Liver (tissue), 9 donors: Measurements from ENCODE around the gene PLCB3. TPM values are rescaled to one million over a fixed set of nuclear protein-coding genes. Genes with fewer than 3 reads are reported as not detected.

Source experiments
- DNase-seq: peaks from one replicate; pipeline ENCODE4 v3.0.0-alpha.2; 2017; ENCODE audit warnings: low spot score
- H3K27ac ChIP-seq, 2 donors: one replicate each; pipeline ENCODE4 v1.7.0; 2013; ENCODE audit warnings: inconsistent platforms in 2 of 2, low read length in 2 of 2, control low read depth in 1 of 2, low read depth in 1 of 2, mild to moderate bottlenecking in 1 of 2
- H3K27me3 ChIP-seq, 4 donors: one replicate each; pipeline versions ENCODE4 v1.6.1 to v1.7.0; 2013; ENCODE audit warnings: low read length in 3 of 4, inconsistent platforms in 1 of 4, mild to moderate bottlenecking in 1 of 4, moderate library complexity in 1 of 4; ENCODE audit not compliant: control insufficient read depth in 4 of 4, insufficient read depth in 4 of 4
- H3K36me3 ChIP-seq, 4 donors: one replicate each; pipeline versions ENCODE4 v1.6.1 to v1.7.0; 2013; ENCODE audit warnings: low read length in 3 of 4, mild to moderate bottlenecking in 3 of 4, low read depth in 1 of 4, moderate library complexity in 1 of 4; ENCODE audit not compliant: control insufficient read depth in 4 of 4, insufficient read depth in 3 of 4
- H3K4me1 ChIP-seq, 4 donors: one replicate each; pipeline versions ENCODE4 v1.6.1 to v1.7.0; 2013; ENCODE audit warnings: low read length in 3 of 4, mild to moderate bottlenecking in 3 of 4, moderate library complexity in 1 of 4; ENCODE audit not compliant: control insufficient read depth in 4 of 4, insufficient read depth in 4 of 4
- H3K4me3 ChIP-seq, 3 donors: one replicate each; pipeline versions ENCODE4 v1.6.1 to v1.7.0; 2013; ENCODE audit warnings: low read length in 3 of 3, control low read depth in 1 of 3, low read depth in 1 of 3, mild to moderate bottlenecking in 1 of 3
- H3K9ac ChIP-seq, 2 donors: one replicate each; pipeline ENCODE4 v1.7.0; 2013; ENCODE audit warnings: low read length in 2 of 2, mild to moderate bottlenecking in 2 of 2, moderate library complexity in 2 of 2, control low read depth in 1 of 2, low read depth in 1 of 2
- H3K9me3 ChIP-seq, 4 donors: one replicate each; pipeline versions ENCODE4 v1.6.1 to v1.7.0; 2013; ENCODE audit warnings: low read length in 3 of 4; ENCODE audit not compliant: control insufficient read depth in 4 of 4
- EGR1 ChIP-seq, 2 donors: IDR thresholded peaks; 2 replicates each; pipeline ENCODE4 v1.6.1; 2016 to 2018; ENCODE audit warnings: antibody characterized with exemption in 2 of 2, low read depth in 2 of 2
- FOXA1 ChIP-seq: IDR thresholded peaks from 2 replicates; pipeline ENCODE4 v1.6.1; 2016; ENCODE audit warnings: antibody characterized with exemption
- FOXA2 ChIP-seq: IDR thresholded peaks from 2 replicates; pipeline ENCODE4 v1.6.1; 2016; ENCODE audit warnings: antibody characterized with exemption
- GABPA ChIP-seq, 2 donors: IDR thresholded peaks in 1 of 2; conservative IDR thresholded peaks in 1 of 2; 2 replicates each; pipeline ENCODE4 v1.6.1; 2016; ENCODE audit warnings: antibody characterized with exemption in 2 of 2, mild to moderate bottlenecking in 1 of 2, moderate library complexity in 1 of 2
- HNF4G ChIP-seq: IDR thresholded peaks from 2 replicates; pipeline ENCODE4 v1.6.1; 2016; ENCODE audit warnings: antibody characterized with exemption
- JUND ChIP-seq, 2 donors: IDR thresholded peaks; 2 replicates each; pipeline ENCODE4 v1.6.1; 2016; ENCODE audit warnings: antibody characterized with exemption in 2 of 2
- NR2F2 ChIP-seq: IDR thresholded peaks from 2 replicates; pipeline ENCODE4 v1.6.1; 2016; ENCODE audit warnings: antibody characterized with exemption
- RAD21 ChIP-seq, 2 donors: IDR thresholded peaks; 2 replicates each; pipeline ENCODE4 v1.6.1; 2016; ENCODE audit warnings: antibody characterized with exemption in 2 of 2, mild to moderate bottlenecking in 2 of 2
- RXRA ChIP-seq, 2 donors: IDR thresholded peaks; 2 replicates each; pipeline ENCODE4 v1.6.1; 2017 to 2018; ENCODE audit warnings: antibody characterized with exemption in 2 of 2, mild to moderate bottlenecking in 1 of 2
- SP1 ChIP-seq: IDR thresholded peaks from 2 replicates; pipeline ENCODE4 v1.6.1; 2018; ENCODE audit warnings: antibody characterized with exemption, mild to moderate bottlenecking
- TAF1 ChIP-seq: conservative IDR thresholded peaks from 2 replicates; pipeline ENCODE4 v1.6.1; 2016; ENCODE audit warnings: antibody characterized with exemption, mild to moderate bottlenecking
- YY1 ChIP-seq: IDR thresholded peaks from 2 replicates; pipeline ENCODE4 v1.6.1; 2016; ENCODE audit warnings: antibody characterized with exemption, mild to moderate bottlenecking
- WGBS: extraction: QIAGEN DNeasy Blood & Tissue Kit; methylation state at CpG from one replicate; pipeline ENCODE4 v1.1.7; 2013; 5-methylcytosine and 5-hydroxymethylcytosine counted together
- polyA plus RNA-seq, 2 donors: library from polyadenylated mRNA; stranded (reverse) in 1 of 2; unstranded in 1 of 2; fragments of 200-250 nt in 1 of 2; fragments of >200 nt in 1 of 2; fragmentation: Nextera tagmentation in 1 of 2; extraction: Ambion mirVana in 1 of 2; gene quantifications; one replicate each; pipeline versions ENCODE4 v1.2.1 to v1.2.3, GENCODE V29; 2013 to 2015
- total RNA-seq, 2 donors: library from RNA; depleted of rRNA; stranded (reverse); fragments of >200 nt; gene quantifications; one replicate each; pipeline ENCODE4 v1.2.3, GENCODE V29; 2014
- TF ChIP-seq, protein P1 (sequence below): fragments of 150-350 bp; IDR thresholded peaks from 2 replicates; pipeline ENCODE4 v1.5.1; 2017; ENCODE audit warnings: improper control_type of control experiment, low read depth, low read length; ENCODE audit not compliant: missing input control
- TF ChIP-seq, protein P2 (sequence below): IDR thresholded peaks from 2 replicates; pipeline ENCODE4 v1.6.1; 2016; ENCODE audit warnings: antibody characterized with exemption
- TF ChIP-seq, protein P3 (sequence below): IDR thresholded peaks from 2 replicates; pipeline ENCODE4 v1.6.1; 2016; ENCODE audit warnings: antibody characterized with exemption, mild to moderate bottlenecking
- TF ChIP-seq, protein P4 (sequence below): IDR thresholded peaks from 2 replicates; pipeline ENCODE4 v1.6.1; 2016; ENCODE audit warnings: antibody characterized with exemption
- donor health status: healthy.
- donor health status: healthy.
- donor health status: healthy.
- donor health status: healthy.
- donor health status: healthy.

Gene PLCB3
- total and polyA plus RNA-seq, 4 donors, result 0.79 to 8.5 (median 5.4) TPM

DNA sequence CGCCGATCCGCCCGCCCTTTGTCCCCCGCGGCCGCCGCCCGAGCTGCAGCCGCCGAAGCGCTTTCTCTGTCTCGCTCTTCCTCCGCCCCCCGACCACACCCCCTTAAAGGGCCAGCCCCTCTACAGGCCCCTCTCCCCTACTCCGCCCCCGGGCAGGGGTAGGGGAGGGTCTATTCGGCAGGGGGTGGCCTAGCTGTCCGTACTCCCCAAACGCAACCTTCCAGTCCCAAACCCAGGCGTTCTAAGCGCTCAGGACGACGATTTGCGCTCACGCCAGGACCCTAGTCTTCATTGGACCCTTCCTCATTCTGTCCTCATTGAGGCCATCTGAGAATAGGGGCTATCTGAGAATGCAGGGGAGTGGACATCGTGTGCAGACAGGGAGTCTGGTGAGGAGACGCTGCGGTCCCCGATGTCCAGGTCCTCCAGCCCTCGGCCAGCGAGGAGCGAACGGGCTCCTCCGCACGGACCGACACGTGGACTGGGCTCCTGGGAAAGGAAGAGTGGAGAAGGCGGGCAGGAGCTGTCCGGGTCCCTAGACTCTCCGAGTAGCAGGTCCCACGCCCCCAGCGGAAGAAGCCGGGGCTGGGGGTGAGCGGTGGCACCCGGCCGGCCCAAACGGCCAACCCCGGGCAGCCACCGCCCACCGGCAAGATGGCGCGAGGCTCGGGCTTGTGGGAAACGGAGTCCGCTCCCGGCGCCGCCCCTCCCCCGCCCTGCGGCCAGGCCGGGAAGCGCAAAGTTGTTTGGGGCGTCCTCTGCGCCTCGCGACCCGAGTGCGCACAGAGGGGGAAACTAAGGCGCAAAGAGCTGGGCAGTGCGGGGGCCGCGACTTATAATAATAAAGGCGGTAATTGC is 4.2 kb upstream of the PLCB3 start, which contains the start of gene PPP1R14B:
Gene PPP1R14B (minus strand): TSS at position 73 of the 858 bp plus-strand sequence. CDS start 270 bp downstream, outside the sequence.
- Histone ChIP-seq H3K36me3 (peaks cover 0 to 6% (median 4%) of the 10 kb centered on the region in 4 donors), H3K4me3 (peak within 1 kb of the TSS; percentile 74 to 96 (median 92)), H3K9me3 (no peaks in the 10 kb centered on the region), H3K9ac (peak within 1 kb of the TSS; percentile 75 to 76), H3K4me1 (peaks cover 17 to 73% (median 55%) of the 10 kb centered on the region in 4 donors), H3K27ac (peak within 1 kb of the TSS; percentile 95 to 97), H3K27me3 (no peaks in the 10 kb centered on the region)
- under 1% methylated on average over 74 of the region's 74 CpGs for WGBS
- peak; percentile 88 for DNase-seq
- TF ChIP-seq, protein P1, sequence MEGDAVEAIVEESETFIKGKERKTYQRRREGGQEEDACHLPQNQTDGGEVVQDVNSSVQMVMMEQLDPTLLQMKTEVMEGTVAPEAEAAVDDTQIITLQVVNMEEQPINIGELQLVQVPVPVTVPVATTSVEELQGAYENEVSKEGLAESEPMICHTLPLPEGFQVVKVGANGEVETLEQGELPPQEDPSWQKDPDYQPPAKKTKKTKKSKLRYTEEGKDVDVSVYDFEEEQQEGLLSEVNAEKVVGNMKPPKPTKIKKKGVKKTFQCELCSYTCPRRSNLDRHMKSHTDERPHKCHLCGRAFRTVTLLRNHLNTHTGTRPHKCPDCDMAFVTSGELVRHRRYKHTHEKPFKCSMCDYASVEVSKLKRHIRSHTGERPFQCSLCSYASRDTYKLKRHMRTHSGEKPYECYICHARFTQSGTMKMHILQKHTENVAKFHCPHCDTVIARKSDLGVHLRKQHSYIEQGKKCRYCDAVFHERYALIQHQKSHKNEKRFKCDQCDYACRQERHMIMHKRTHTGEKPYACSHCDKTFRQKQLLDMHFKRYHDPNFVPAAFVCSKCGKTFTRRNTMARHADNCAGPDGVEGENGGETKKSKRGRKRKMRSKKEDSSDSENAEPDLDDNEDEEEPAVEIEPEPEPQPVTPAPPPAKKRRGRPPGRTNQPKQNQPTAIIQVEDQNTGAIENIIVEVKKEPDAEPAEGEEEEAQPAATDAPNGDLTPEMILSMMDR, result peak; percentile 9
- TF ChIP-seq RXRA (IDR thresholded peaks at IDR 0.05) (no peak), JUND (IDR thresholded peaks at IDR 0.05) (no peak), EGR1 (IDR thresholded peaks at IDR 0.05; ENCODE audit: low read depth in 2 of 2) (no peak), FOXA1 (no peak), YY1 (peak; percentile 95), SP1 (peak; percentile 34), GABPA (IDR thresholded peaks at IDR 0.05 in 1 of 2, conservative IDR thresholded peaks at IDR 0.05 in 1 of 2) (peak in 1 of 2 donors; percentile 49), RAD21 (IDR thresholded peaks at IDR 0.05) (peak in 1 of 2 donors; percentile 29)
- TF ChIP-seq, protein P2, sequence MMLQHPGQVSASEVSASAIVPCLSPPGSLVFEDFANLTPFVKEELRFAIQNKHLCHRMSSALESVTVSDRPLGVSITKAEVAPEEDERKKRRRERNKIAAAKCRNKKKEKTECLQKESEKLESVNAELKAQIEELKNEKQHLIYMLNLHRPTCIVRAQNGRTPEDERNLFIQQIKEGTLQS, result no peak
- TF ChIP-seq, protein P3, sequence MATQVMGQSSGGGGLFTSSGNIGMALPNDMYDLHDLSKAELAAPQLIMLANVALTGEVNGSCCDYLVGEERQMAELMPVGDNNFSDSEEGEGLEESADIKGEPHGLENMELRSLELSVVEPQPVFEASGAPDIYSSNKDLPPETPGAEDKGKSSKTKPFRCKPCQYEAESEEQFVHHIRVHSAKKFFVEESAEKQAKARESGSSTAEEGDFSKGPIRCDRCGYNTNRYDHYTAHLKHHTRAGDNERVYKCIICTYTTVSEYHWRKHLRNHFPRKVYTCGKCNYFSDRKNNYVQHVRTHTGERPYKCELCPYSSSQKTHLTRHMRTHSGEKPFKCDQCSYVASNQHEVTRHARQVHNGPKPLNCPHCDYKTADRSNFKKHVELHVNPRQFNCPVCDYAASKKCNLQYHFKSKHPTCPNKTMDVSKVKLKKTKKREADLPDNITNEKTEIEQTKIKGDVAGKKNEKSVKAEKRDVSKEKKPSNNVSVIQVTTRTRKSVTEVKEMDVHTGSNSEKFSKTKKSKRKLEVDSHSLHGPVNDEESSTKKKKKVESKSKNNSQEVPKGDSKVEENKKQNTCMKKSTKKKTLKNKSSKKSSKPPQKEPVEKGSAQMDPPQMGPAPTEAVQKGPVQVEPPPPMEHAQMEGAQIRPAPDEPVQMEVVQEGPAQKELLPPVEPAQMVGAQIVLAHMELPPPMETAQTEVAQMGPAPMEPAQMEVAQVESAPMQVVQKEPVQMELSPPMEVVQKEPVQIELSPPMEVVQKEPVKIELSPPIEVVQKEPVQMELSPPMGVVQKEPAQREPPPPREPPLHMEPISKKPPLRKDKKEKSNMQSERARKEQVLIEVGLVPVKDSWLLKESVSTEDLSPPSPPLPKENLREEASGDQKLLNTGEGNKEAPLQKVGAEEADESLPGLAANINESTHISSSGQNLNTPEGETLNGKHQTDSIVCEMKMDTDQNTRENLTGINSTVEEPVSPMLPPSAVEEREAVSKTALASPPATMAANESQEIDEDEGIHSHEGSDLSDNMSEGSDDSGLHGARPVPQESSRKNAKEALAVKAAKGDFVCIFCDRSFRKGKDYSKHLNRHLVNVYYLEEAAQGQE, result peak; percentile 37

DNA sequence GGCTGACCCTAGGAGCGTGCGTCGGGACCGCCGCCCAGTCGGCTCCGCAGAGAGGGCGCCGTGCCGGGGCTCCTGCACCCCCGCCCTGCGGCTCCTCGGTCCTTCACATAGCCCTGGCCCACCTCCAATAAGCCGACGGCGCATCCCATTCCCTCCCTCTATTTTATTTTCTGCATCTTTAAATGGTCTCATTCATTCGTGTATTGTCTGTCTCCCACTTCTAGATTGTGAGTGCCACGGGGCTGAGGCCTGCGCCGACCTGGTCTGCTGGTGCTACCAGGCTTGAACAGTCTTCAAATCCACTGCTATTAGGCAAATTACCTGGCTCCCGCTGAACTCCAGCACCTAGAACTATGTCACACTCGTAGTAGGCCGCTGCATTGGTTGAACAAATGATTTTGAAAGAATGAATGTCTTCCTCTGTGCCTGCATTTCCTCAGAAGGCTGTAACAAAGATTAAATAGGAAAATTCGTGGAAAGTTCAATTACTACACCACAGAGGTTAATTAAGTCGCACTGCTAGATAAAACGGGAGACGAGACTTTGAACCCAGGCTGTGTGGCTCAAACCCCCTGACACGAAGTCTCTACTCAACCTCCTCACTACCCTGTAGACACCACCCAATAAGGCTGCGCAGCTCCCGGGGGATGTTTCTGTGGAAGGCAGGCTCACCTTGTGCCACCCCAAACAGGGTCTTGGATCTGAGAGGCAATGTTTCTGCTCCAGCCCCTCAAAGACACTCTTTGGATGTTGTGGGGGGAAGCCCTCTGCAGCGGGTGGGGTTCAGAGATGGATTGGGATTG is 3.4 kb upstream of the PLCB3 start:
- DNase-seq, result no peak
- Histone ChIP-seq H3K27ac (peak overlapping the region; percentile 95 to 97), H3K4me3 (peak overlapping the region in 2 of 3 donors; percentile 92 to 96), H3K9ac (peak overlapping the region in 1 of 2 donors; percentile 8), H3K36me3 (peaks cover 0 to 6% (median 4%) of the 10 kb centered on the region in 4 donors), H3K4me1 (peaks cover 11 to 67% (median 52%) of the 10 kb centered on the region in 4 donors), H3K9me3 (no peaks in the 10 kb centered on the region), H3K27me3 (no peaks in the 10 kb centered on the region)
- WGBS, result 36% methylated on average over 31 of the region's 31 CpGs
- no peak for TF ChIP-seq SP1
- no peak for TF ChIP-seq HNF4G
- TF ChIP-seq, protein P4, sequence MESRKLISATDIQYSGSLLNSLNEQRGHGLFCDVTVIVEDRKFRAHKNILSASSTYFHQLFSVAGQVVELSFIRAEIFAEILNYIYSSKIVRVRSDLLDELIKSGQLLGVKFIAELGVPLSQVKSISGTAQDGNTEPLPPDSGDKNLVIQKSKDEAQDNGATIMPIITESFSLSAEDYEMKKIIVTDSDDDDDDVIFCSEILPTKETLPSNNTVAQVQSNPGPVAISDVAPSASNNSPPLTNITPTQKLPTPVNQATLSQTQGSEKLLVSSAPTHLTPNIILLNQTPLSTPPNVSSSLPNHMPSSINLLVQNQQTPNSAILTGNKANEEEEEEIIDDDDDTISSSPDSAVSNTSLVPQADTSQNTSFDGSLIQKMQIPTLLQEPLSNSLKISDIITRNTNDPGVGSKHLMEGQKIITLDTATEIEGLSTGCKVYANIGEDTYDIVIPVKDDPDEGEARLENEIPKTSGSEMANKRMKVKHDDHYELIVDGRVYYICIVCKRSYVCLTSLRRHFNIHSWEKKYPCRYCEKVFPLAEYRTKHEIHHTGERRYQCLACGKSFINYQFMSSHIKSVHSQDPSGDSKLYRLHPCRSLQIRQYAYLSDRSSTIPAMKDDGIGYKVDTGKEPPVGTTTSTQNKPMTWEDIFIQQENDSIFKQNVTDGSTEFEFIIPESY, result no peak
- no peak for TF ChIP-seq FOXA2
- TF ChIP-seq, protein P1, result no peak
- TF ChIP-seq YY1, result no peak
- TF ChIP-seq TAF1, result no peak
- TF ChIP-seq NR2F2, result no peak
- TF ChIP-seq, protein P2, result no peak
- no peak for TF ChIP-seq FOXA1
- no peak for TF ChIP-seq RXRA (IDR thresholded peaks at IDR 0.05)
- TF ChIP-seq RAD21 (IDR thresholded peaks at IDR 0.05), result no peak
